DOHH2 (cell line): ENCODE data around the gene HMX1.

Experiments
- H3F3A ChIP-seq: fragments of 200-600 bp; sonication (generic), shearing (Covaris generic); 2 replicates; pipeline ENCODE4 v1.6.0; 2016; ENCODE audit warnings: antibody characterized with exemption, mild to moderate bottlenecking; ENCODE audit not compliant: control insufficient read depth, insufficient read depth
- H3K27ac ChIP-seq: fragments of 200-600 bp; sonication (generic); 2 replicates; pipeline ENCODE4 v1.5.1; 2014; ENCODE audit warnings: low read depth, mild to moderate bottlenecking, low read length, moderate library complexity
- H3K27me3 ChIP-seq: fragments of 200-600 bp; sonication (generic); 2 replicates; pipeline ENCODE4 v1.6.1; 2014; ENCODE audit warnings: mild to moderate bottlenecking, low read length, mixed read lengths; ENCODE audit not compliant: control insufficient read depth
- H3K36me3 ChIP-seq: fragments of 200-600 bp; sonication (generic); 2 replicates; pipeline ENCODE4 v1.6.1; 2014; ENCODE audit warnings: mild to moderate bottlenecking, low read length, moderate library complexity, mixed read lengths; ENCODE audit not compliant: control insufficient read depth
- H3K4me1 ChIP-seq: fragments of 200-600 bp; sonication (generic); 2 replicates; pipeline ENCODE4 v1.6.1; 2014; ENCODE audit warnings: mild to moderate bottlenecking, low read length, mixed read lengths; ENCODE audit not compliant: control insufficient read depth
- H3K4me2 ChIP-seq: fragments of 200-600 bp; sonication (generic); 2 replicates; pipeline ENCODE4 v1.6.0; 2014; ENCODE audit warnings: mild to moderate bottlenecking, low read length, moderate library complexity
- H3K4me3 ChIP-seq: fragments of 200-600 bp; sonication (generic); 2 replicates; pipeline ENCODE4 v1.5.1; 2014; ENCODE audit warnings: mild to moderate bottlenecking, low read length, mixed read lengths
- H3K79me2 ChIP-seq: fragments of 200-600 bp; sonication (generic); 2 replicates; pipeline ENCODE4 v1.6.1; 2014; ENCODE audit warnings: mild to moderate bottlenecking, low read length, mixed read lengths; ENCODE audit not compliant: control insufficient read depth
- H3K9me2 ChIP-seq: fragments of 200-600 bp; sonication (generic); replicated peaks from 2 replicates; pipeline ENCODE4 v1.6.1; 2014; ENCODE audit warnings: mild to moderate bottlenecking, low read length, mixed read lengths; ENCODE audit not compliant: control insufficient read depth
- H3K9me3 ChIP-seq: fragments of 200-600 bp; sonication (generic); 2 replicates; pipeline ENCODE4 v1.6.1; 2014; ENCODE audit warnings: antibody characterized with exemption, low read length, mixed read lengths; ENCODE audit not compliant: control insufficient read depth, insufficient read depth
- H4K20me1 ChIP-seq: fragments of 200-600 bp; sonication (generic); 2 replicates; pipeline ENCODE4 v1.6.0; 2014; ENCODE audit warnings: low read depth, mild to moderate bottlenecking, antibody characterized with exemption, low read length, moderate library complexity; ENCODE audit not compliant: control insufficient read depth, insufficient read depth
- EZH2phosphoT487 ChIP-seq: fragments of 200-600 bp; sonication (generic); IDR thresholded peaks from 2 replicates; pipeline ENCODE4 v1.6.1; 2017; ENCODE audit warnings: borderline replicate concordance, mild to moderate bottlenecking, antibody characterized with exemption, low read length, moderate library complexity, mixed read lengths
- TF ChIP-seq, protein P1 (sequence below): fragments of 200-600 bp; sonication (generic); IDR thresholded peaks from one replicate; pipeline ENCODE4 v1.5.1; 2014; ENCODE audit warnings: antibody characterized with exemption, mild to moderate bottlenecking, low read depth, low read length; ENCODE audit not compliant: poor library complexity, severe bottlenecking

HMX1 gene

DNA sequence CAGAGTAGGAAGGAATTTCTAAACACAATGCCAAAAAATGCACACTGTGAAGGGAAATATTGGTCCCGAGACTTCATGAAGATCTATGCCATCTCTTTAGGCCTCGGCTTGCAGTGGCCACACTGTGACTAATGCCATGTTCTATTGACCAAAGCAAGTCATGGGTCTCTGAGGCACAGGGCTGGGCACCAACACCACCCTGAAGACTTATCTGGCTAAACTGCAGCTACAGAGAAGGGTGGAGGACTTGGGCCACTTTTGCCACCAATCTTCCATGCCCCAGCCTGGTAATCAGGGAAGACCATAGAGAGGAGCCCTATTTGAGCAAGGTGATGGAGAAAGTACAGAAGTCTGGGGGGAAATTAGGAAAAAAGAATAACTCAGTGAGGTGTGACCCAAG, 42.1 kb downstream of the HMX1 start:
- H3K9me2 ChIP-seq: no peaks in the 10 kb centered on the region
- H3K9me3 ChIP-seq: no peaks in the 10 kb centered on the region
- no peaks in the 10 kb centered on the region for H3K27me3 ChIP-seq
- H3K27ac ChIP-seq: no peak overlapping the region
- H3K4me1 ChIP-seq: no peaks in the 10 kb centered on the region
- H4K20me1 ChIP-seq: no peaks in the 10 kb centered on the region
- no peak overlapping the region for H3K4me3 ChIP-seq
- no peak overlapping the region for H3K4me2 ChIP-seq
- no peaks in the 10 kb centered on the region for H3K36me3 ChIP-seq
- TF ChIP-seq EZH2phosphoT487: no peak
- TF ChIP-seq, protein P1, sequence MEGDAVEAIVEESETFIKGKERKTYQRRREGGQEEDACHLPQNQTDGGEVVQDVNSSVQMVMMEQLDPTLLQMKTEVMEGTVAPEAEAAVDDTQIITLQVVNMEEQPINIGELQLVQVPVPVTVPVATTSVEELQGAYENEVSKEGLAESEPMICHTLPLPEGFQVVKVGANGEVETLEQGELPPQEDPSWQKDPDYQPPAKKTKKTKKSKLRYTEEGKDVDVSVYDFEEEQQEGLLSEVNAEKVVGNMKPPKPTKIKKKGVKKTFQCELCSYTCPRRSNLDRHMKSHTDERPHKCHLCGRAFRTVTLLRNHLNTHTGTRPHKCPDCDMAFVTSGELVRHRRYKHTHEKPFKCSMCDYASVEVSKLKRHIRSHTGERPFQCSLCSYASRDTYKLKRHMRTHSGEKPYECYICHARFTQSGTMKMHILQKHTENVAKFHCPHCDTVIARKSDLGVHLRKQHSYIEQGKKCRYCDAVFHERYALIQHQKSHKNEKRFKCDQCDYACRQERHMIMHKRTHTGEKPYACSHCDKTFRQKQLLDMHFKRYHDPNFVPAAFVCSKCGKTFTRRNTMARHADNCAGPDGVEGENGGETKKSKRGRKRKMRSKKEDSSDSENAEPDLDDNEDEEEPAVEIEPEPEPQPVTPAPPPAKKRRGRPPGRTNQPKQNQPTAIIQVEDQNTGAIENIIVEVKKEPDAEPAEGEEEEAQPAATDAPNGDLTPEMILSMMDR: no peak
- H3K79me2 ChIP-seq: no peaks in the 10 kb centered on the region
- no peaks in the 10 kb centered on the region for H3F3A ChIP-seq

DNA sequence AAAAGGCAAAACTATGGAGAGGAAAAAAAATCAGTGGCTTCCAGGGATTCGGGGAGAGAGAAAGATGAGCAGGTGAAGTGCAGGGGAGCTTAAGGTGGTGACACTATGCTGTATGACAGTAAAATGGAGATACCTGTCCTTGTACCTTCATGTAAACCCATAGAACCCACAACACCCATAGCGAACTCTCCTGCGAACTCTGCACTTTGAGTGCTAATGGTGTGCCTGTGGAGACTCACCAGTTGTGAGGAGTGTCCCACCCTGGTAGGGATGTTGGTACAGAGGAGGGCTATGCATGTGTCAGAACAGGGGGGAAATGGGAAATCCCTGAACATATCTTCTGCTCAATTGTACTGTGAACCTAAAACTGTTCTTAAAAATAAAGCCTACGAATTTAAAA, 42.8 kb downstream of the HMX1 start:
- Histone ChIP-seq H3K4me1 (no peaks in the 10 kb centered on the region), H3K9me3 (no peaks in the 10 kb centered on the region), H3K36me3 (no peaks in the 10 kb centered on the region), H3F3A (no peaks in the 10 kb centered on the region), H3K9me2 (no peaks in the 10 kb centered on the region), H3K27ac (no peak overlapping the region), H3K27me3 (no peaks in the 10 kb centered on the region), H3K4me3 (no peak overlapping the region), H3K79me2 (no peaks in the 10 kb centered on the region), H3K4me2 (no peak overlapping the region), H4K20me1 (no peaks in the 10 kb centered on the region)
- TF ChIP-seq, protein P1: no peak
- no peak for TF ChIP-seq EZH2phosphoT487

DNA sequence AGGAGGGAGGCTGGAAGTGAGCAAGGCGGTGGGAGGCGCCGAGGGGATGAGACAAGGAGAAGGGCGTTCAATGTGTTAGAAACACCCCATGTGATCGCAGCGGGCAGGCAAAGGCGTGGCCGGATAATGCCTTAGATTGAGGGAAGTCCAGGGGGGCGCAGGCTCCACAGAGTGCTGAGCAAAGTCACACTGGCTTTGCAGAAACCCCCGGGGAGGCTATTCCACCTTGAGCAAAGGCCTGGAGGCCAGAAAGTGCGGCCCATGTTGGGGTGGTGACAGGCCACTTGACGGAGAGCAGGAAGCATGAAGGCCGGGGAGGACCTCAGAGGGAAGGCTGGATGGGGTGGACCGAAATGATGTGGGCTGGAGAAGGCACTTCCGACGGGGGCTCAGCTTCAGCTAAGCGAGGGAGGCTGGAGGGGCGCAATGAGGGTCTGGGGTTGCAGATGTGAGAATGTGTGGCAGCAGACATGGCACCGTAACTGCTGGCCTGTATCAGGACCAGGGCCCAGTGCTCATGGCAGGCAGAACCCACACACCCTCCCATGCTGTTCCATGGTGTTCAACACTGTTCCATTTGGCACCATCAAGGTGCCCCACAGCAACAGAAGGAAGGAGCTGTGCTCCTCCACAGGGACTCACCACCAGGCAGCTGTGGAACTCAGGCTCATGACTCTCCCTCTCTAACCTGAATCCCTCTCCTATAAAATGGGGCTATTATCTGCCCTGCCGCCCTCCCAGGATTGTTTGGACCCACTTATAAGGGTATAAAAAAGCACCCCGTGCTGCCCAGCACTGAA, 50.3 kb downstream of the HMX1 start:
- H3K9me3 ChIP-seq: no peaks in the 10 kb centered on the region
- no peak for TF ChIP-seq EZH2phosphoT487
- TF ChIP-seq, protein P1: no peak
- H3F3A ChIP-seq: no peaks in the 10 kb centered on the region
- H3K4me1 ChIP-seq: no peaks in the 10 kb centered on the region
- no peak overlapping the region for H3K4me3 ChIP-seq
- no peak overlapping the region for H3K4me2 ChIP-seq
- H3K9me2 ChIP-seq: no peaks in the 10 kb centered on the region
- no peak overlapping the region for H3K27ac ChIP-seq
- no peaks in the 10 kb centered on the region for H3K27me3 ChIP-seq
- no peaks in the 10 kb centered on the region for H3K79me2 ChIP-seq
- H3K36me3 ChIP-seq: no peaks in the 10 kb centered on the region
- H4K20me1 ChIP-seq: no peaks in the 10 kb centered on the region
